Keratinocyte (primary cell): ENCODE results near the gene YBX1. TPM values are rescaled to one million over a fixed set of nuclear protein-coding genes. Genes with fewer than 3 reads are reported as not detected.
"Not testable (repeated sequence)": the region's sequence is repeated elsewhere in the genome, so short reads cannot be mapped to it uniquely, and the experiment has no call there.

Experiments used
- DNase-seq: peaks from one replicate; pipeline ENCODE4 v3.0.0-alpha.2; 2011; ENCODE audit warnings: low read depth, missing footprints, low spot score
- FAIRE-seq: peaks from 2 replicates; lab custom pipeline; 2011; peaks lifted over from hg19 to GRCh38; lab: Jason Lieb, UNC
- H2AFZ ChIP-seq: 2 replicates; pipeline ENCODE4 v1.6.0; 2012; ENCODE audit warnings: low read length, control low read depth, inconsistent platforms; ENCODE audit not compliant: control insufficient read depth
- H3K27ac ChIP-seq: 2 replicates; pipeline ENCODE4 v1.5.1; 2011; ENCODE audit warnings: low read length; ENCODE audit not compliant: control insufficient read depth, insufficient read depth
- H3K27me3 ChIP-seq: 3 replicates; pipeline ENCODE4 v1.6.0; 2011; ENCODE audit warnings: low read length; ENCODE audit not compliant: control insufficient read depth, insufficient read depth; ENCODE audit errors: extremely low read depth
- H3K36me3 ChIP-seq, 2 experiments: 2 replicates in 1 of 2; 3 replicates in 1 of 2; pipeline ENCODE4 v1.5.1; 2011; ENCODE audit warnings: low read length in 2 of 2, mild to moderate bottlenecking in 1 of 2; ENCODE audit not compliant: control insufficient read depth in 2 of 2, insufficient read depth in 2 of 2; ENCODE audit errors: extremely low read depth in 1 of 2
- H3K4me1 ChIP-seq: 3 replicates; pipeline ENCODE4 v1.5.1; 2011; ENCODE audit warnings: low read length; ENCODE audit not compliant: control insufficient read depth, insufficient read depth; ENCODE audit errors: extremely low read depth
- H3K4me2 ChIP-seq: 3 replicates; pipeline ENCODE4 v1.6.0; 2011; ENCODE audit warnings: low read depth, low read length; ENCODE audit not compliant: control insufficient read depth, insufficient read depth; ENCODE audit errors: extremely low read depth
- H3K4me3 ChIP-seq, 3 experiments: fragments of 200-600 bp in 1 of 3; sonication (generic) in 1 of 3; 2 replicates in 2 of 3; 3 replicates in 1 of 3; pipeline ENCODE4 v1.5.1; 2011 to 2016; ENCODE audit warnings: low read length in 3 of 3, mild to moderate bottlenecking in 3 of 3, control low read depth in 2 of 3, inconsistent platforms in 1 of 3, low read depth in 1 of 3, mixed read lengths in 1 of 3, mixed run types in 1 of 3, moderate library complexity in 1 of 3; ENCODE audit not compliant: control insufficient read depth in 2 of 3, insufficient read depth in 2 of 3; ENCODE audit errors: extremely low read depth in 1 of 3
- H3K79me2 ChIP-seq: 2 replicates; pipeline ENCODE4 v1.6.0; 2012; ENCODE audit warnings: low read length; ENCODE audit not compliant: control insufficient read depth, insufficient read depth
- H3K9ac ChIP-seq: 3 replicates; pipeline ENCODE4 v1.6.0; 2011; ENCODE audit warnings: low read length; ENCODE audit not compliant: control insufficient read depth, insufficient read depth; ENCODE audit errors: extremely low read depth
- H3K9me1 ChIP-seq: 3 replicates; pipeline ENCODE4 v1.6.0; 2011; ENCODE audit warnings: low read length; ENCODE audit not compliant: control insufficient read depth, insufficient read depth; ENCODE audit errors: extremely low read depth
- H3K9me3 ChIP-seq: 2 replicates; pipeline ENCODE4 v1.5.1; 2012; ENCODE audit warnings: low read depth, low read length; ENCODE audit not compliant: control insufficient read depth
- H4K20me1 ChIP-seq: 3 replicates; pipeline ENCODE4 v1.6.0; 2011; ENCODE audit warnings: low read length; ENCODE audit not compliant: control insufficient read depth, insufficient read depth; ENCODE audit errors: extremely low read depth
- CTCF ChIP-seq, 3 experiments: IDR thresholded peaks in 1 of 3; conservative IDR thresholded peaks in 1 of 3; optimal IDR thresholded peaks in 1 of 3; 2 replicates in 2 of 3; 3 replicates in 1 of 3; pipeline versions ENCODE3 to v1.5.1; 2011; ENCODE audit warnings: low read length in 3 of 3, mild to moderate bottlenecking in 3 of 3, moderate library complexity in 2 of 3, control low read depth in 1 of 3, inconsistent platforms in 1 of 3; ENCODE audit not compliant: insufficient read depth in 2 of 3; ENCODE audit errors: extremely low read depth in 1 of 3
- EZH2 ChIP-seq: IDR thresholded peaks from one replicate; pipeline ENCODE4 v1.6.1; 2012; ENCODE audit warnings: inconsistent platforms, mild to moderate bottlenecking, low read length, moderate library complexity
- dilution Hi-C: fragments of 300-500 bp; cut with MboI; formaldehyde crosslinking; loops from one replicate; pipeline ENCODE4 v1.7.0; 2020; ENCODE audit warnings: low sequenced_read_pairs; ENCODE audit not compliant: extremely low pct_ligation_motif_present
- polyA plus RNA-seq, 5 experiments: library from polyadenylated mRNA; depleted of rRNA in 3 of 5; stranded (reverse) in 3 of 5; stranded (forward) in 1 of 5; unstranded in 1 of 5; fragments of >200 nt; gene quantifications; 1 replicate in 1 of 5; 2 replicates in 3 of 5; 3 replicates in 1 of 5; pipeline versions ENCODE4 v1.2.1 to v1.2.3, GENCODE V29; 2011 to 2012; ENCODE audit warnings: missing spikeins in 2 of 5, low read depth in 1 of 5, low replicate concordance in 1 of 5

The YBX1 gene
- polyA plus RNA-seq, 1 donor (not counting 4 experiments of a cell fraction or from before 2014, with no cell fraction given) = 1,066 TPM

GRCh38 chr1:42723511-42723910, 41.3 kb downstream of the YBX1 start:
- H3K36me3 ChIP-seq = no peaks in the 10 kb centered on the region
- H3K4me2 ChIP-seq = peak overlapping the region; percentile 17
- no peaks in the 10 kb centered on the region for H3K9me3 ChIP-seq
- peaks cover 4% of the 10 kb centered on the region for H3K4me1 ChIP-seq
- no peak overlapping the region for H3K27ac ChIP-seq
- no peaks in the 10 kb centered on the region for H3K9me1 ChIP-seq
- H3K79me2 ChIP-seq = no peaks in the 10 kb centered on the region
- H3K4me3 ChIP-seq = no peak overlapping the region
- FAIRE-seq (no peak), DNase-seq (peak; percentile 32)
- no peak for TF ChIP-seq CTCF (optimal IDR thresholded peaks at IDR 0.05 in 1 of 3, IDR thresholded peaks at IDR 0.05 in 1 of 3, conservative IDR thresholded peaks at IDR 0.05 in 1 of 3; ENCODE audit: extremely low read depth in 1 of 3, insufficient read depth in 2 of 3, low read length in 3 of 3)
- no peak for TF ChIP-seq EZH2
- H3K27me3 ChIP-seq = no peaks in the 10 kb centered on the region
- no peaks in the 10 kb centered on the region for H4K20me1 ChIP-seq
- dilution Hi-C loops = no loop called here
- H2AFZ ChIP-seq = no peak overlapping the region
- H3K9ac ChIP-seq = no peak overlapping the region

- H4K20me1 ChIP-seq, H3K27me3 ChIP-seq, H3K79me2 ChIP-seq, H3K9me3 ChIP-seq, DNase-seq, H3K4me3 ChIP-seq, H3K9me1 ChIP-seq, dilution Hi-C loops, FAIRE-seq, H3K4me1 ChIP-seq, H3K27ac ChIP-seq, H3K36me3 ChIP-seq, H2AFZ ChIP-seq, H3K4me2 ChIP-seq, H3K9ac ChIP-seq: not testable (repeated sequence)
These were observed 43.6 kb downstream of the YBX1 start for GRCh38 chr1:42725820-42726219.

GRCh38 chr1:42730002-42730401, 47.8 kb downstream of the YBX1 start:
- FAIRE-seq (no peak), DNase-seq (no peak)
- Histone ChIP-seq H3K4me1 (peaks cover 2% of the 10 kb centered on the region), H3K9ac (no peak overlapping the region), H3K4me2 (no peak overlapping the region), H2AFZ (no peak overlapping the region), H3K79me2 (no peaks in the 10 kb centered on the region), H3K9me1 (no peaks in the 10 kb centered on the region), H3K27ac (no peak overlapping the region), H3K4me3 (no peak overlapping the region), H3K9me3 (no peaks in the 10 kb centered on the region), H3K27me3 (no peaks in the 10 kb centered on the region), H3K36me3 (no peaks in the 10 kb centered on the region), H4K20me1 (no peaks in the 10 kb centered on the region)
- TF ChIP-seq EZH2 = no peak
- no peak for TF ChIP-seq CTCF (optimal IDR thresholded peaks at IDR 0.05 in 1 of 3, IDR thresholded peaks at IDR 0.05 in 1 of 3, conservative IDR thresholded peaks at IDR 0.05 in 1 of 3; ENCODE audit: extremely low read depth in 1 of 3, insufficient read depth in 2 of 3, low read length in 3 of 3)
- dilution Hi-C loops = no loop called here
